Stimulated activated CD4-positive, alpha-beta T cell treated with anti-CD3 and anti-CD28 coated beads, Interleukin-15, amount 100 ng/mL, for 48 hours (primary cell): ENCODE measurements around the gene SPSB3.

Experiments
- DNase-seq, 2 donors: peaks; one replicate each; pipeline ENCODE4 v3.0.0-alpha.2; 2020; ENCODE audit warnings: low read depth in 2 of 2

SPSB3 gene

DNA sequence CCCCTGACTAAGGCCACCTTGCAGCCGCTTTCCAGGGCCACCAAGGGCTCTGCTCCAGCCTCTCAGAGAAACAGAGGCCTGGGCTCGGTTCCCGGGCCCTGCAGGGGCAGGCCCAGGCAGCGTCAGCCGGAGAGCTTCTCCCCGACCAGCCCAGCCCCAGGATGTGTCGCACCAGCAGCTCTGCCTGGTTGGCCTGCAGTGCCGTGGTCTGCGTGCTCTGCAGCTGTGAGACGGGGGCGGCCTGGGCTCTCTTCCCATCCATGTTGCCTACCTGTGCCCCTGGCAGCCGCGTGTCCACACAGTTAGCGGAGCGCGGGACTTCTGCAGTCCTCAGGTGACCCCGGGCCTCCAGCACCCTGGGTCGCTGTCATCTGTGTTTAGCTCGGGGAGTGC lies 6.3 kb upstream of the SPSB3 start:
- no peak for DNase-seq

DNA sequence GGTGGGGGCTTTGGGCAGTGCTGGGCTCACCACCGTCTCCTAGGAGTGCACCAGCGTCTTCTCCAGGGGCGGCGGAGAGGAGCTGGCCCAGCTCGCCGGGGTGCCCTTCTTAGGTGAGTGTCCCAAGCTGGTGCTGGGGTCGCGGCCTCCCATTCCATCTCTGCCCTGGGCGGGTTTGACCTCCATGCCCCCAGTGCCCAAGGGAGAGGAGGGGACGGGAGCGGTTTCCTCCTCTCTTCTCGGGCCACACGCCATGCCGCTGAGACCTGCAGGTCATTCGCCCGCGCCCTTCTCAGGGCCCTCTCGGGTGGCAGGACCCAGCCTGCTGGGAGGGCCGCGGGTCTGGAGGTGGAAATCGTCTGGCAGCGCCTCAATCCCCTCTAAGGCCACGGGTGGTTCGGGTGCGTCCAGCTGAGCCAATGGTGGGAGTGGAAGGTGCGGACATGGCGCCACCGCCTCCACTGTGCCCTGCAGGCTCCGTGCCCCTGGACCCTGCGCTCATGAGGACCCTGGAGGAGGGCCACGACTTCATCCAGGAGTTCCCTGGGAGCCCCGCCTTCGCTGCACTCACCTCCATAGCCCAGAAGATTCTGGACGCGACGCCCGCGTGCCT lies 5.8 kb upstream of the SPSB3 start:
- no peak for DNase-seq

DNA sequence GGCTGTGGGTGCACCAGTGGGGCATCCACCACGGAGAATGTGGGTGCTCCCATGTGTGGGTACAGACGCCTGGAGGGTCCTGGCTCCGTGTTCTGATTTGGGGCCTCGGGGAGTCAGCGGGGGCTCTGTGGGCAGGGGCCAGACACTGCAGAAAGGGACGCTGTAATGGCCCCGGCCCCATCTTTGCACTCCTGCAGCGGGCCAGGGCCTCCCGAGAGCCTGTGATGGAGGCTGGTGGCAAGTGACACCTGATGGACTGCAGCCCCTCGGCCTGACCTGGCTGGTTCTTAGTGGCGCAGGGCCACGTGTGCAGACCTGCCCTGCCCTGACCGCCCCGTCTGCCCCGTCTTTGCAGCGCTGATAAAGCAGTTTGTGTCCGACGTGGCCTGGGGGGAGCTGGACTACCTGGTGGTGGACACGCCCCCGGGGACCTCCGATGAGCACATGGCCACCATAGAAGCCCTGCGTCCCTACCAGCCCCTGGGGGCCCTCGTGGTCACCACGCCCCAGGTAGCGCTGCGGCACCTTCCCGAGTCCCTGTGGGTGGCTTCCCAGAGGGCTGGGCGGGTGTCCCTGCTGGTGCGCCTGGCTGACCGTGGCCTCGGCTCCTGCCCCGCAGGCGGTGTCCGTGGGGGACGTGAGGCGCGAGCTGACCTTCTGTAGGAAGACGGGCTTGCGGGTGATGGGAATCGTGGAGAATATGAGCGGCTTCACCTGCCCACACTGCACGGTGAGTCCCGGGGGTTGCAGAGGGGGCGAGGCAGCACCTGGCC lies 5.1 kb upstream of the SPSB3 start:
- no peak for DNase-seq

DNA sequence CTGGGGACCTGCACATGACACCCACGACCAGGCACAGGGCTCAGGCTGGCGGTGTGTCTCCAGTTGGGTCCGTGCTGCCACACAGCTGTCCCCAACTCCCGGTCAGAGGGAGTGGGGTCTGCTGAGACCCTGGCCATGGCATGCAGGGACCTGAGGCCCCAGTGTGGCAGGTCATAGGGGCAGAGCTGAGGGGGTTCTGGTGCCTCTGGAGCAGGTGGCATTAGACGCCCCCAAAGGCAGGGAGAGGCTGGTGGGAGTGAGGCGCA lies 4.6 kb upstream of the SPSB3 start:
- DNase-seq = no peak

DNA sequence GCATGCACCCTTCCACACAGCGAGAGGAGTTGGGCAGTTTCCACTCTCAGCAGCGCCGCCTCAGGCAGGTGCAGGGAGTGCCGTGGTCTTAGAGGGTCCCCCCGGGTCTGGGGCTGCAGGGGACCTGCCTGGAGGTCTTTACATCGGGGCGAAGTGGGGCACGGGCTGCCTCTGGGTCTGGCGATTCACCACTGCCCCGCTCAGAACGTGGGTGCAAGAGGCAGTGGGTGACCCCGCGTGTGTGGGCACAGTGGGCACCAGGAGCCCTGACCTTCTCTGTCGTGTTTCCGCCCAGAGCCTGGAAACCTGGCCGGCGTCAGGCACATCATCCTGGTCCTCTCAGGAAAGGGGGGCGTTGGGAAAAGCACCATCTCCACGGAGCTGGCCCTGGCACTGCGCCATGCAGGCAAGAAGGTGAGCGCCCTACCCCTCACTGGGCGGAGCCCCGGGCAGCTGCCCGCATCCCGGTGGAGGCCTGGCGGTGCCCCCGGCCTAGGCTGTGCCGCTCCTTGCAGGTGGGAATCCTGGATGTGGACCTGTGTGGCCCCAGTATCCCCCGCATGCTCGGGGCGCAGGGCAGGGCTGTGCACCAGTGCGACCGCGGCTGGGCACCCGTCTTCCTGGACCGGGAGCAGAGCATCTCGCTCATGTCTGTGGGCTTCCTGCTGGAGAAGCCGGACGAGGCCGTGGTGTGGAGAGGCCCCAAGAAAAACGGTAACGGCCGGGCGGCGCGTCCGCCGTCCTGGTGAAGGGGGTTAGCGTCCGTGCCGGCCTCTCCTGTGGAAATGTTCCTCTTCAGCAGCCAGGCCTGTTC lies 4.1 kb upstream of the SPSB3 start:
- DNase-seq = no peak

DNA sequence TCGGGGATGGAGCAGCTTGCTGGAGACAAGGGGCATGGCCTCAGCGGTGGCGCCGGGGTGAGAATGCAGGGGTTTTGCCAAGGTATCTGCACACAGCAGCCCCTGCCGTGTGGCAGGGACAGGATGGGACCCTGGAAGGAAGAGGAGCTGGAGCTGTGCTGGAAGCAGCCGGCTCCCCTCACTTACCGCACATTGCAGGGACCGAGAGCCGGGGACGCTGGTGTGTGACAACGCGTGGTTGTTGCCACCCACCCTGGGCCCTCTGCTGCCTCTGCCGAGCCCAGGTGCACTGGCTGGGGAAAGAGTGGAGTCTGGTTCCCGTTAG lies 3.4 kb upstream of the SPSB3 start:
- no peak for DNase-seq

DNA sequence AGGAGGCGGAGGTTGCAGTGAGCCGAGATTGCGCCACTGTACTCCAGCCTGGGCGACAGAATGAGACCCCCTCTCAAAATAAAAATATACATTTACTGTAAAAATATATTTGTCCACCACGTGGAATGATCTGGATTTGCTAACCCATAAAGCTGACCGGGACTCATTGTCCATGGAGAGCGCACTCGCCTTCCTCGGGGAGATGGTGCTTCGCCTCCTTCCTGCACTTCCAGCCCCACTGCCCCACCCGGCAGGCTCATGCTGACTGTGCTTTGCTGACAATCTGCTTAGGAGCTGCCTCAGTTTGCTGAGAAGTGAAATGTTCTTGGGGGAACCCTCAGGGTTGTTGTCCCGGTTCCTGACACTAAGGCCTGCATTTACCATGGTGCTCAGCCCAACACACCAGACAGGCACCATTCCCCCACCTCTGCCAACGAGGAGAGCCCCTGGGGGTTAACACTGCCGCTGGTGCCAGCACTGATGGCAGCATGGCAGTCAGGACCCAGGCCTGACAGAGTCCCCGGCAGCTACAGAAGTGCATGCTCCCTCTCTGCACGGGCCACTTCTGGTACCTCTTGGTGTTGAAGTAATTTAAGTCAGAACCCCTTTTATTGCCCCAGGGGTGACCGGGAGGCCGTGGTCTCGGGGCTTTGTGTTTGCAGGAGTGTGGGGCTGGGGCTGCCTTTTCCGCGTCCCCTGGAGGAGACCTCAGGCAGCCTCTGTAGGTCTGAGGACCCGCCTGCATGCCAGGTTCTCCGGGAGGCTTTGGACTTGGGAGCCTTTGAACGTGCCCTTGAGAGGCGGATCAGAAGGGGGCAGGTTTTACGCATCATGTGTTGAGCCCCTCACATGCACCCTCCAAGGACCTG lies 2.8 kb upstream of the SPSB3 start:
- DNase-seq = no peak

DNA sequence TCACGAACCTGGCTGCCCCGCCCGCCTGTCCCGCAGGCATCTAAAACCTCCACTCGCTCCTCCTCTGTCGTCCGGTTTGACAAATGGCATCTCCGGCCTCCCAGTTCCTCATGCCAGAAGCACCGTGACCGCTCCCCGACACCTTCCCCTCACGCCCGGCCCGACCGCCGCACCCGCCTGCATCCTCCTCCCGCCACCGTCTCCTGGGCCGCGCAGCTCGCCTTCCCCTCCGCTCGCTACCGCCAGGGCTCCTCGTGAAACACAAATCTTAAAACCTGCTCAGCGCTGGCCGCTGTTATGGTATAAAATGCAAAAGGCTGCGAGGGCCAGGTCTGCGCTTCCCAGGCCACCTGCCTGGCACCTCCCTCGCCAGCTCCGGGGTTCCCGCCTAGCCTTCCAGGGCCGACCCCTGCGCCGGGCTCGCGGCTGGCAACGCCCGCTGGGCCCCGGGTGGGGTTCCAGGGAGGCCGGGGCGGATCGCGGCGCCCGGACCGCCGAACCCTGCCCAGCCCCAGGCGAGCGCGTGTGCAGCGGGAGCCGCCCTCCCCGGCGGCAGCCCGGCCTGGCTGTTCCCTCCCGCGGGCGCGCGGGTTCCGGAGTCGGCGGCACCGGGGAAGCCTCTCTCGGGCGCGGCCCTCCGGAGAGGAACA lies 488 bp downstream of the SPSB3 start:
- no peak for DNase-seq

DNA sequence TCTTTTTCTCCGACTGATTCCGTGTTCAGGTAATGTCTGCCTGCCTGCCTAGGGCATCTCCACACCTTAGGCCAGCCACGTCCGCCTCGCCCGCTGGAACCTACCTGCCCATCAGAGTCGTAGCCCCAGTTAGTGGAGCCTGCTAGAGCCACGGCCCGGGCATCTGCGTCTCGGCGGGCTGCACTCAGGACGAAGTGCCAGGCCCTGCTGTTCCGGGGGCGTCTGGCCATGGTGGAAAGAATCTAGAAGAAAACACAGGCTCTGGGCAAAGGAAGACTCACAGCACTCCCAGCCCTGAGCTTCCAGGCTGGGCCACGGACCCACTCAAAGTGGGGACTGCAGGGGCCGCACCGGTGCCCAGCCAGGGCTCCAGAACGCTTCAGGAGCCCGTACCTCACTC lies 1.1 kb downstream of the SPSB3 start:
- no peak for DNase-seq

DNA sequence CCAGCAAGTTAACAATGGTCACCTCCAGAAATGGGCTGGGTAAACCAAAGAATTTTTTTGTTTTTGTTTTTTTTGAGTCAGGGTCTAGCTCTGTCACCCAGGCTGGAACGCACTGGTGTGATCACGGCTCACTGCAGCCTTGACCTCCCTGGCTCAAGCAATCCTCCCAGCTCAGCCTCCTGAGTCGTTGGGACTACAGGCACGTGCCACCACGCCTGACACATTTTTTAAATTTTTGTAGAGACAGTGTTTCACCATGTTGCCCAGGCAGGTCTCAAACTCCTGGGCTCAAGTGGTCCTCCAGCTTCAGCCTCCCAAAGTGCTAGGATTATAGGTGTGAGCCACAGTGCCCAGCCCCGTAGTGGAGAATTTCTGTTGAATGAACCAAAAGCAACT lies 1.7 kb downstream of the SPSB3 start:
- no peak for DNase-seq

DNA sequence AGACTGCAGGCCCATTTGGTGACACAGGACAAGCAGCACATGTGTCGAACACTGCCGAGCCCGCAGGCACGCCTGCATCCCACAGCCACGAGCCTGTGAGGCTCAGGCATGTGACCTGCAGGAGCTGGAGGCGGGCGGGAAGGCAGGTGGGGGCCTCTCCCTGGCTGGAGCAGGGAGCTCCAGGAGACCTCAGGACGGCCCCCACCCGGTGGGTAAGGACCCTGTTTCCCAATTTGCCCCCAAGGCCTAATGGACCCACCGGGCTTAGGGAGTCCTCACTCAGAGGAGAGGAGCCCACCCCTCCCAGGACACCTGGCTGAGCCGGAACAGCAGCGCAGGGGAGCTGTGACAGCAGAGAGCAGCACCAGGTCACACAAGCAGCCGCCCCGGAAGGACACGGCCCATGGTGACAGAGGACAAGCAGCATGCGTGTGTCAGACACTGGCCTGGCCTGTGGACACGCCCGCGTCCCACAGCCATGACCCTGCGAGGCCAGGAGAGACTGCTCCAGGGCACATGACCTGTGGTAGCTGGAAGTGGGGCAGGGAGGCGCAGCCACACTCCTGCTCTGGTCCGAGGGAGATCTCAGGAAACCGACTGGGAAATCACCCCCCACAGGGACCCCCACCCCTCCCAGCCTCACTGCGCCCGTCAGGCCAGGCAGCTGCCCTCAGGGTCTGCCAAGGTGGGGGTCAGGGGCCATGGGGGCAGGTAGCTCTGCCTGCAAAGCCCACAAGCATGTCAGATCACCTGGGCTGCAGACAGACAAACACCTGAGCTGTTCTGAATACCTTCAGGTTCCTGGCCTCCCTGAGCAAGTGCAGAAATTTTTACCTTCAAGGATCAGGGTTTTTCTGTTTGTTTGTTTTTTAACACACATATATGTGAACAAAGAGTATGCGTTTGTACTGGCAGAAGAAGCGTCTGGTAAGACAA lies 2.4 kb downstream of the SPSB3 start:
- DNase-seq = no peak

DNA sequence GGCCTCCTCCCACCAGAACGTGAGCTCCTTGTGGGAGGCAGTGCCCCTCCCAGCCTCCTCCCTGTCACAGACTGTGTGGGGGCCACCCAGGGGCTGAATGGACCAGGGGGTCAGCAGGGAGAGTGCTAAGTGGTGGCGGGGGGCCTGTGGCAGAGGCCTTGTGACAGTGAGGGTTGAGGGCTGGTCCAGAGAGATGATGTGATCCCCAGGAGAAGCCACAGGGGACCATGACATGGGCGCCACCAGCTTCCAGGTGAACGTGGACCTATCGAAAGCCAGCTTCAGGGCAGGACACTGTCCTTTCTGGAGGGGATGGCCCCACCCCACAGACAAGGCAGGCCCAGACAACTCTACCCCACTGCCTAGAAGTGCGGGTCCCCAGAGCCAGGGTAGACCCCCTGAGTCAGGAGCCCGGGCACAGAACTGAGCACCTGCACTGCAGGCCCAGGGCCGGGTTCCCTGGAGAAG lies 3.1 kb downstream of the SPSB3 start:
- DNase-seq = no peak

DNA sequence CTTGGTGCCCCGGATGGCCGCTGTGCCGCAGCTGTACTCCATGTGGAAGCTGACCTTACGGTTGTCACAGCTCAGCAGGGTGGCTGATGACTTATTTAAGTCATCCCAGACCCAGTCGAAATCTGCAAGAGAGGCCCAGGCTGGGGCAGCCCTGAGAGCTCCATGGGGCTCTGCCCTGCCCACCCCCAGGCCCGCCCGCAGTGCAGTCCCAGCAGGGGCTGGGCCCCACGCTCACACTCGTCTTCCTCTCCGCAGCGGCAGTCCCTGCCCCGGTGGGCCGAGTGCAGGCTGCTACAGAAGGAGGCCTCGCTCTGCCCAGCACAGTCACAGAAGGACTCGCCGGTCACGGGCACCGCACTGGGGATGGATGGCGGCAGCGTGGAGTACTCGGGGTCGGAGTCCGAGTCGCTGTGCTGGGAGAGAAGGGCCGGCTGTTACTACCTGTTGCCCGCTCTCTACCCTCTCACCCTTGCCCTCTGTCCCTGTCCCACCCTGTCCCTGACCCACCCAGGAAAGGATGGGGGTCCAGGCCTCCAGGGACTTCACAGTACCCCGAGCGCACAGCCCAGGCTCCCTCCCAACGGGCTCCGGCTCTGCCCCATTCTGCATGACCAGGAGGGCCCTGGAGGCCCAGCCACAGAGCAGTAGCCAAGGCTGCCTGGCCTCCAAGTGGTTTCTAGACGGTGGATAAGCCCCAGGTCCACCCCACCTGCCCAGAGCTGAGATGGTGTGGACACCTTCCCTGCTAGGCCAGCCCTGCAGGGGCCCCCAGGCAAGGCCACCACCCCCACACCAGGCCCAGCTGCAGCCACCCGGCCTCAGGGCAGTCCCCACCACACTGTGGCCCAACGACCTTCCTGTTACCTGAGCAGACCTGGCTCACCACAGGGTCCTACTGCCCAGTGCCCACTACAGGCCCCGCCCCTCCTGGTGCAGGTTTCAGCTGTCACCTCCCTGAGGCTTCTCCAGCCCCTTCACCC lies 3.9 kb downstream of the SPSB3 start:
- no peak for DNase-seq

DNA sequence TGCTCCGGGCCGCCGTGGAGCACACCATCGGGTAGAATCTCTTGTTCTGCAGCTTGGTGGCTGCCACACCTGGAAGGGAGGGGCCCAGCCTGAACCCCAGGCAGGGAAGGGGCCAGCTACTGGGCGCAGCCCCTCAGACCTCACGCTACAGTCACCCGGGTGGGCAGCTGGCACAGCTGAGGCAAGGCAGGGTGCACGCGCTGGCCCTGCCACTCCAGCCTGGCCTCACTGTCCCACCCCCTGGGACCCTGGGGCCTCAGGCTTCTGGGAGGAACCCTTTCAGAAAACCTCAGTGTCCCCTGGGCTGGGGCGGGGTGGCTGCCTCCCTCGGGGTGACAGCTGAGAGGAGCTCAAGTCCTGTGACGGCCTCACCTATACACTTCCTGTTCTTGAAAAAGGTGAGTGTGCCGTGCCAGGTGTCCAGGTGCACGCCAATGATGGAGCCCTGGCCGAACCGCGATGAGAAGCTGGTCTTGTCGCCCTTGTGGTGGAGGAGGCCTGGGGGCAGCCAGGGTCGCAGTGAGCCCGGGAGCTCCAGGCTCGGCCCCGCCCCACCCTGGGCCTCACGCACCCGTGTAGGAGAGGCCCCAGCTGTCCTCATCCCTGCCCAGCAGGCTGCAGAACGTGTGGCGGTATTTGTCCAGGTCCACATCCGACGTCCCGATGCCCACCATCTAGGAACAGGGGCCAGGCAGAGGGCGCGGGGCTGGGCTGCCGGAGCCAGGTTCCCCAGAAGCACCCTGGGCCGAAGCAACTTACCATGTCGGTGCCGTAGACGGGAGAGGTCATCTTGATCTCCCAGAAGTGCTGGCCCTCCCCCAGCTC lies 4.8 kb downstream of the SPSB3 start:
- DNase-seq = no peak

DNA sequence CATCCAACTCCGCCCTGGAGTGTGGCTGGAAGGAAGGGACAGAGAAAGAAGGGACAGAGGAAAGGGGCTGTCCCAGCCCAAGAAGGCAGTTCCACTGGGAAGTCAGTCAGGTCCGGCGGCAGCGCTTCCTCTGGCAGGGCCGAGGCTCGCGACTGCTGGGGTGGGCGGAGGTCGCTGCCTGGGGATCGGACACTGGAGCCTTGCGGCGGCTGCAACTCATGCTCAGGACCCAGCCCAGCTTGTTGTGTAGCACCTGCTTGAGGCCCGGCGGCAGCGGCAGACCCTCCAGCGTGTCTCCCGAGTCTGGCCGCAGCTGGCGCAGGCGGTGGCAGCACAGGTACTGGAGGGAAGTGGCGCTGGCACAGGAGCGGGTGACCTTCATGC lies 5.4 kb downstream of the SPSB3 start:
- DNase-seq = no peak

DNA sequence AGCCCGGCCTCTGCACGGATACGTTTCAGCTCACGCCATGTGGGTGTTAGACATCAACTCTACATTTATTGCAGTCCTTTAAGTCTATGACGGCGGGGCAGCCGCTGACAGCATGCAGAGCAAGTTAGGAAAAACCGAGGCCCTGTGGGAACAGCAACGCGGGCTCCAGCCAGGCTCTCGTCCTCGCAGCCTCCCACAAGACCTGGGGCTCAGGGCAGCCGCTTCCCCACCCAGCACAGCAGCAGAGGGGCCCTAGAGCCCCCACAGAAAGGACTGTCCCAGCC lies 5.8 kb downstream of the SPSB3 start:
- DNase-seq = no peak

DNA sequence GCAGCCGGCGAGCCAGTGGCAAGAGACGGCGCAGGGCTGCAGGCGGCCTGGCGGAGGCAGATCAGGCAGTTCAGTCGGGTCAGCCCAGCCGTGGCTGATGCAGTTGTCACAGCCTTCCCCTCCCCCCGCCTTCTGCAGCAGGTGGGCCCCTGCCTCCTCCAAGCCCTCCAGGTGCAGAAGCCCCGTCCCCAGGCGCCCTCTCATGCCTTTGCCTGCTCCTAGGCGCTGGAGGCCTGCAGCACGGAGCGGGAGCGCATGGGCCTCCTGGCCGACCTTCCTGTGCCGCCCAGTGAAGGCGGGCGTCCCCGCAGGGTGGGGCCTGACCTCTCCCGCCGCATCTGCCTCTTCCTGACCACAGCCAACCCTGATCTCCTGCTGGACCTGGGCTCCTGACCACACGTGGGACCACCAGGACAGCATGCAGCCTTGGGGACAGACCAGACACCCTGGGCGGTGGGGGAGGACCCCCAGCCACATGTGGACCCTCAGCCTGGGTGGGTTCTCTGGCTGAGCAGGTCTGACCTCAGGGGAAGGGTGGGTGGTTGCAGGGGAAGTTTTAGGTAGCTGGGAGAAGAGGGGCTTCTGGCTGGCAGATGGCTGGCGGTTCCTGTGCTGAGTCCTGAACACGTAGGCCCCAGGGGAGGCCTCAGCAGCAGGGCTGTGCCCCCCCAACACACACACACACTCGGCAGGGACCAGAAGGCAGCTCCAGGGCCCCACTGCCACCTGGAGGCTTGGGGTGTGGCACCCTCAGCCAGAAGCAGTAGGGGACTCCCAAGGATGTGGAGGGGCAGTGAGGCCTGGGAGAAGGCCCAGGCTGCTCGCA lies 6.3 kb downstream of the SPSB3 start:
- DNase-seq = no peak
